NOMO-1 (cell line): ENCODE results near the gene STRA6.

ENCODE experiments used
- DNase-seq, 2 experiments: peaks; one replicate each; lab custom pipeline; 2025; ENCODE audit not compliant: unreplicated experiment in 2 of 2; lab: John Stamatoyannopoulos, UW

Gene STRA6

DNA sequence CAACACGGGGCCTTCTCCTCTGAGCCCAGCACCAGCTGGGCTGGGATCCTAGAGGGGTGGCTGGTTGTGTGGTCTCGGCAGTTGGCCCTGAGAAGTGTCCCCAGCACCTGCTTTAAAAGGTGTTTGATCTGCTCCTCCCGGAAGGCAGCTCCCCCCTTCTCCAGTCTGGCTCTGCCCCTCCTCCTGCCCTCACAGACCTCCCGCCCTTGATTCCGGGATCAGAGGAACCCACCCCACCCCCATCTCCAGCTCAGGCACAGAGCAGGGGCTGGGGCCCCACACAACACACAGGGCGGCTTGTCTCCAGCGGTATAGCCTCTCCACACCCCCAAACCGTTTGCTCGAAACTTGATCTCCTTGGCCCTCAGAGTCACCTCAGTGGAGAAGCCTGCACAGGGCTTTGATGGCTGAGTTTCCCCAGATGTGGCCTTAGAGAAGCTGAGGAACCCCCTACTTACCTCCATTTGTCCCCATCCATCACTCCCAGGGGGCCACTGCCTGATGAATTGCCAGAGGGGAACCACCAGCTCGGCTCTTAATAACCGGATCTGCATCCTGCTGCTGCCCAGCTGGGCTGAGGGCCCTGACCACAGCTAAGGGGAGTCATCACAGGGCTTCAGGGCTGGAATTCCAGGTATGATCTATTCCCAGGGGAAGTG lies 6.4 kb upstream of the STRA6 start:
- no peak for DNase-seq

DNA sequence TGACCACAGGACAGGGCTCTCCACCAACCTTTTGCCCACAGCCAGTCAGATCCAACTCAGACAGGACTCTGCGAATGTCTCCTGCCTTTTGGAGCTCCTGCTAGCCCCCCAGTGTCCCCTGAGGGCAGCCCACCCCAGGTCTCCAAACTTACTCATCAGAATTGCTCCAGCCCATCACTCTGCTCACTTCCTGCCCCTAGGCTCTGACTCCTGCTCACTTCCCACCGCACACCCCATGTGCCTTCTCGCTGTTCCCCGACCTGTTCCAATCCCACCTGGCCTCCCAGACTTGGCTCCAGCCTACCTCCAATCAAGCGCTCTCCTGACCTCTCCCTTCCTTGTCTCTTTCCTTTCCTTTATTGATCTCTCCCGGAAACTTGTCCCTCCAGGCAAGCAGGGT lies 5.9 kb upstream of the STRA6 start:
- no peak for DNase-seq

DNA sequence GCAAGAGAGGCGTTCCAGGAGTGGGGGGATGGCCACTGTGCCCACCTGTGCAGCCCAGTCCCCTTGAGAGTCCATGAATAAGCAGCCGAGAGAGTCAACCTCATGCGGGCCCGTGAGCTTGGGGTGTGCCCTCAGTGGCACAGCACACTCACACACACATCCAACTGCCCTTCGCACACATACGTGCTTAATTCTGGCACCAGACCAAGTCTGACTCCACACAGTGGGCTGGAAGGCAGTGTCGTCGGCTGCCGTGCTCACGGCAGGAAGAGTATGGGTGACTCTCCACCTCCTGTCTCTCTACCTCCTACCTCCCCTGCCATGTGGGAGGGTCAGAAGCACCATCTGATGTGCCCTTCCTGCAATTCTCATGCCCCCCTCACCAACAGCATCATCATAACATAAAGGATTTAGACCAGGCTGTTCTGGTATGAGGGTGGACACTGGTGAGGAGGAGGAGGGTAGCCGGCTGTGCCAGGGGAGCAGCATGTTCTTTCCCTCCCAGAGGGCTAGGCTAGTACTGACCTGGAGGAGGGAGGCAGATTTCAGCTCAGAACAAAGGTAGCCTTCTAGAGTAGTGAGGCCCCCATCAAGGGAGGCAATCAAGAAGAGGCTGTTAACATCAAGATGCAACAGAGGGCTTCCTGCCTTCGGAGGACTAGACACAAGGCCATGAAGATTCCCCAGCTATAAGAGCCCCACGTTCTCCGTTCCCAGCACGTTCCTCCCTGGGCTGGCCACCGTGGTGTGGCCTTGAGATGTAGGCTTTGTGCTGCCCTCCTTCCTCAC lies 5.3 kb upstream of the STRA6 start:
- no peak for DNase-seq

DNA sequence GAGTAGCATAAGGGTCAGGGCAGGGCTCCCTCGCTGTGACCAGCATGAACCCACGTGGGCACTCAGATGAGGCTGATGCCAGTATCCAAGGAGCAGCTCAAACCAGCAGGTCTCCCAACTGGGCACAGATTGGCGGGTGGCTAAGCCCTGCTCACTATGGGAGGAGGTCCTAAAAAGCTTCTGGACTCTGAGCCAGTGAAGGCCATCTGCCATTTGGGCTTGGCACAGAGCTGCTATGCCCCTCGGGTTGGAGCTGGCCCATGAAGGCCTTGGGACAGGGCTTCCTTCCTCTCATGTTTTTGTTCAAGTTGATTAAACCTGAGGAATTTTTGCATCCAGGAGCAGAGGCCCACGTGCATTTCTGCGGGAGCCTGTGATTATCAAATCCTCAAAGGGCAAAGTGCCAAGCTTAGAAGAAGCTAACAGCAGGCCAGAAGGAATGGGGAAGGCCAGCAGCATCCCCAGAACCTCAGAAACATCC lies 4.3 kb upstream of the STRA6 start:
- no peak for DNase-seq

DNA sequence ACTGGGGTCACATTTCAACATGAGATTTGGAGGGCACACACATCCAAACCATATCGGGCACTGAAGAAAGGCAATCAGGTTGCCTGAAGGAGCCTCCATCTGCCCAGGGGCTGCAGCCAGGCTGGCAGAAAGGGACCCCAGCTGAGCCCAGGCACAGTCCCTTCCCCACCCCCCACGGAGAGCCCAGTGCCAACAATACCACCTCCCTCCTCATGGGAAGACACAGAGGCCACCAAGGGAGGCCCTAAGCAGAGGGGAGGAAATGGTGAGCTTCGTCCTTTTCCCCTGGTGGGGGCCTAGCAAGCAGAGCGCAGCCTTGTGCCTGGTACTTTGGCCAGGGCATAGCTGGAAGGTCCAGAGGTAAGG lies 3.0 kb upstream of the STRA6 start:
- no peak for DNase-seq

DNA sequence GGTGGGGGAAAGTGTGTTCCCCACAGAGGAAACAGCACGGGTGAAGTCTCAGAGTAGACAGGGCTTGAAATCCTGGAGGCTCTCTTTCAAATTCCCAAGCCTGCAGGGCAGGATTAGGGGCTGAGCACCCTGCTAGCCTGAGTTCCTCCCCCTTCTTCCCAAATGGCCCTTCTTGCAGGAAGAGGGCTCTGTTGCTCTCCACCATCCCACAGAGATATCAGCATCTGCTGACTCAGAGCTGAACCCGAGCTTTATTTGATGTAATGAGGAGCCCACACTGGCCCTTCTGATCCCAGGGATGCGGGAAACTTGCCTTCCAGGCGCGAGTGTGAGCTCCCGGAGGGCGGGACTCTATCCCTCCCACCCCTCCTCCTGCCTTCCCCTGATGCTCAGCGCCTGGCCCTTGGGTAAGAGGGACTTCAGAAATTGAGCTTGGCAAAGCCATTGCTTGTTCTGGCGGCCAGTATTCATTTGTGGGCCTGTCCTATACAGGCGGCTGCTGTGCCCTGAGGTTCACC lies 1.4 kb upstream of the STRA6 start:
- DNase-seq: no peak

DNA sequence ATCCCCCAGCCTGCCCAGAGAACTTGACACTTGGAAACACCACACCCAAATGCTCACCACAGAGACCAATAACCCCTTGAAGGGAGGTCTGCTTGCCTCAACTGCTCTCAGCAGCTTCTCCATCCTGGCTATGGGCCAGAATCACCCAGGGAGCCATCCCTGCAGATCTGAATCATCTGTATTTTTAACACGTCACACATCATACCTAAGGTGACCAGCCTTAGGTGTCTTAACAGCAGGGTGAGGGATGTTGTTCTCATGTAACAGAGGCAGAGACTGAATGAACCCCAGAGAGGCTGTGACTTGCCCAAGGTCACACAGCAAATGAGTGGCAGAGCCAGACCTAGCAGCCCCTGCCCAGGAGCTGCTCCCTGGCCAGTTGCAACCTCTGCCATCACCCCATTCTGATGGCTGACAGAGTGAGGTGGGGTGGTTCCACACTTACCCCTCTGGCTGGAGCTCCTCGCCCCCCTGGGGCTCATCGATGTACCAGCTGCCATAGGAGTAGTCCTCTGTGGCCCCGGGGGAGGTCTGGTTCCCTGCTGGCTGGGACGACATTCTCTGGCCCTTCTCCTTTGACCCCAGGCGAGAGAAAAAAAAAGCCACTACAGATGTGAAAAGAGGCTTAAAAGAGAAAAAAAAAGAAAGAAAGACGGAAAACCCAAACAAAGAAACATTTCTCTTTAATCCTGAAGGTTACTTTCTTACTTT lies 722 bp downstream of the STRA6 start:
- DNase-seq: no peak

DNA sequence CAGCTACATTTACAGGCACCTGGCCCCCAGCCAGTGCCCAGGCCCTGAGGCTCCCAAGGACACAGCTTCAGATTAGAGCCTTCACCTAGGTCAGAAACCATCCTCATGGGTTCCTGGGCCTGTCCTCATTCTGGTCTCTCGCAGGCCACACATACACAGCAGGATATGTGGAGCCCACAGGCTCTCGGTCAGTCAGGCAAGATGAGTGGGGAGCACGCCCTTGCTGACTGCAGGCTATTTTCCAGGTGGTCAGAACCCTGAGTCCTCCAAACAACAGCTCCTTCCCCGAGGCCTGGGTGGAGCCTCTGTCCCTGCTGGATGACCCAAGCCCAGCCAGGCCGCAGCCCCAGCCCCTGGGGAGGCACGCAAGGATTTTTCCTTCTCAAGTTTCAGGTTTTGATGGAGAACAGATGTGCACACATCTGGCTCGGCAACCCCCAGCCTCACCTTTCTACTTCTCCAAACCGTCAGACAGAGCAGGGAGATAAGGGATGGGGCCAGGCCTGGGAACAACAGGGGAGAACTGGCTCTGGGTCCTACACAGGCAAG lies 1.6 kb downstream of the STRA6 start:
- DNase-seq: no peak

DNA sequence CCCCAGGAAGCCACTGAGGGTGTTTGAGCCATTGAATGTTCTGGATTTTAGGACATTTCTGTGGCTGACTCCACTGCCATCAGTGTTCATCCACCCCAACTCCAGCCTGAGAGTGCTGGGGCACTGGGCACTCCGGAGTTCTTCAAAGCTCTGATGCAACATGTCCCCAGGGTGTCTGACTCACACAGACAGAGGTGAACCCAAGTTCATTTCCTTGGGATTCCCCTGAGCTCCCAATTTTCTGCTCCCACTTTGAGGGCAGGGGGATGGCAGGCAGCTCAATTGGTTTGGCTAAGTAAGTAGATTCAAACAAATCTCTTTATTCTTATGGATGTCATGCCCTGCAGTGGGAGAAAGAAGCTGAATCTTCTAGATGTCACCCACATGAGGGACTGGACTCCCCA lies 2.2 kb downstream of the STRA6 start:
- no peak for DNase-seq

DNA sequence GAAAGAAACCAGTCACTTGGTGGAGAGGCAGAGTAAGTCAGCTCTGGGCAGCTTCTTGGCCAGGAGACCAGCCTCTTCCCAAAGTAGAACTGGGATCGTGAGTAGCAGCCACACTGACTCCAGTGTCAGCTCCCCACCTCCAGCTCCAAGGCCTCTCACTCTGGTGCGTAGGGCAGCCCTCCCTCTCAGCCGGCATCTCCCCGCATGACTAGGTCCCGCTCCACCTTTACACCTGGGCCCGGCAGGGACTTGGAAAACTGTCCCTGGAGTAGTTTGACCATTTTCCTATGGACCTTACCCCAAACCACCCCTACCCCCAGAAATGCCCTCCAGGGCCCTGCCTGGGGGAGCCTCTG lies 3.3 kb downstream of the STRA6 start:
- DNase-seq: no peak

DNA sequence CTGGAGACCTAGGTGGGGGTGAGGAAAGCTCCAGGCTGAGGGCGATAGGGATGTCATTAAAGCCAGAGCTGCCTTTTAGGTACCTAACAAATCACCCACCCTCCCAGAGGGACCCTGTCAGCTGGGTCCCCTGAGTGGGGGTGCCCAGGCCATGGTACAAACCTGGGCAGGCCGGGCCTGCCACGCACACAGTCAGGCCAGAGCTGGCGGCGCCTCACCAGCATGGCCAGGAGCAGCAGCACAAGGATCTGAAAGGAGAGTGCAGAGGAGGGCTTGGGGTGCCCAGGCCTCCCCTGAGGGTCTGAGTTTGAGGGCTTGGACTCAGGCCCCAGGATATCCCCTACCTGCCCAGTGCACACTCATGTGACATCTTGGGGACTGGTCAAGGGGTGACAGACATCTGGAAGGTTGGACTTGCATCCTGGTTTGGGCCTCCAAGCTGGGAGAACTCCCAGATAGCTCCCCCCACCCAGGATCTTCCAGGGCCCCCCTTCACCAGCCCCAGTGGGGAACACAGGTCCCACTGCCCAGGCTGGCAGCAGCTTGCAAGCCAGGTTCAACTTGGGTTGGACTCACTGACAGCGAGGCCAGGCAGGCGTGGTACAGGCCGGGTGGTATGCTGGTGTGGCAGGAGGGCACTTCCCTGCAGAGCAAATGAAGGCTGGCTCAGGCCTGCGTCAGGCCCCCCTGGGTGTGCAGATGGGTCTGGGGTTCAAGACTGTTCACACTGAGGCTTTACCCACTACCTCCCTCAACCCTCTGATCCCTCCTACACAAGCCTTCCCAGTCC lies 5.2 kb downstream of the STRA6 start:
- no peak for DNase-seq

DNA sequence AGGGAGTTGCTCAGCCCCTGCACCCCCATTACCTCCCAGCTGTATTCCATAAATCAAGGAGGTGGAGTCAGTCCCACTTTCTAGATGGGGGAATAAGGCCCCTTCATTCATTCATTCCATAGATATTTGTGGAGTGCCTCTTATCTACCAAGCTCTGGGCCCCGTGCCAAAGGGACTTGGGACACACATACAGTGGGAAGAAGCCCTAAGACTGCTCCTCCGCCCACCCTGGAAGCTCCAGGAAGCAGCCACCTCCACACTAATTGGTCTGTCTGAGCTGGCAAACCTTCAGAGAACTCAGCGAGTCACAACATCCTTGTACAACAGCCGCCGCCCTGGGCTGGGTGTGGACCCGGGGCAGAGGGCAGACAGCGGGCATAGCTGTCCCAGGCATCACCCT lies 6.4 kb downstream of the STRA6 start:
- no peak for DNase-seq

DNA sequence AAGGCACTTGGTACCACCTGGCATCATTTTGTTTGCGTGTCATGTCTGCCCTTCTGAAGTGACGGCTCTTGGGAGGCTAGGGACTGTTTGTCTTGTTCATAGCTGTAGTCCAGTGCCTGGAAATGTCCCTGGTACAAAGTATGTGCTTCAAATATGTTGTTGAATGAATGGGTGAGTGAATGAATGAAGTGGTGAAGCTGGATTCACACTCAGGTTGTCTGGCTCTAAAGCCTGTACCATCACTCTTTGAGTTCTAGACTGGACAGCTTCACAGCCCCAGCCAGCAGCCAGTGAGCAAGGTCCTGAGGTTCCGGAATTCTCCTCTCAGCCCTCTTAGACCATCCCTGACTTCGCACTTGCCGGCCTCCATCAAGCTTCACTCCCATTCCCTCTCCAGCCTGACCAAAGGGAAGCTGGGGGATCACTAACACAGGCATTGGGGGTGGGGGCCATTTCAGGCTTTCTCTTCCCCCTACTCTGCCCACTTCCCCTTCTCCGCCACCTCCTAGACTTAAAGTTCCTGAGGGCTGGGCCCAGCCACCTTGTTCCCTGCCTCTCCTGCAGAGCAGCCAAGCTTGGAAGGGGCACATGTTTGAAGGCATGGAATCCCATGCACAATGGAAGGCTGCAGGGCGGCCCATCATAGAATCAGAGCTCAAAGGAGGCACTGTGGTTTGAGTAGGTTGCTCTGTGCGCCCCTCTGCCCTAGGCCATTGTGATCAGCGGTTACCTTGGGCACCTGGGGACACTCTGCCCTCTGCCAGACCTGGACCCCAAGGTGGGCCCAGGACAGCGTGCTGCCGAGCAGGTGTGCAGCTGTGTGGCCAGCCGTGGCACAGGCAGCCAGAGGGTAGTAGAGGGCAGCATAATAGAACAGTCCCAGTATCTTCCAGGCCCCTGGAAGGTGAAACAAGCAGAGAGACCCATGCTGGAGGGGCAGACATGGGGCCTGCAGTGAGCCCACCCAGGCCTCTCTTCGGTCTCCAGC lies 7.7 kb downstream of the STRA6 start:
- DNase-seq: no peak

DNA sequence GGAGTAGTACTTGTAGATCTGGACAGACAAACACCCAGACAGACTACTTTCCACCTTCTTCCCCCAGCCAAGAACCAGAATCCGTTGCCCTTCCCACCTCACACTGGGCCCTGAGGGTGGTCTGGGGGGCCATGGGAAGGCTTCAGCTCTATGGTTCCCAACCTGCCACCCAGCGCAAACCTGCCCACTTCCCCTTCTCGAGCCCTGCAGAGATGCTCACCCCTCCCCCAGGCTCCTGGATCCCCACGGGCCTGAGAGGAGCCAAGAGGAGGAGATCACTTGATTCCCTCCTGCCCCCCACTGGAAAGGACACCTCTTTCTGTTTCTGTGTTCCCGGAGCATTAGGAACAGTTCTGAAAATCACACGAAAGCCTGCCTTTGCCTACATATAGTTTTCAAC lies 8.7 kb downstream of the STRA6 start:
- DNase-seq: no peak

DNA sequence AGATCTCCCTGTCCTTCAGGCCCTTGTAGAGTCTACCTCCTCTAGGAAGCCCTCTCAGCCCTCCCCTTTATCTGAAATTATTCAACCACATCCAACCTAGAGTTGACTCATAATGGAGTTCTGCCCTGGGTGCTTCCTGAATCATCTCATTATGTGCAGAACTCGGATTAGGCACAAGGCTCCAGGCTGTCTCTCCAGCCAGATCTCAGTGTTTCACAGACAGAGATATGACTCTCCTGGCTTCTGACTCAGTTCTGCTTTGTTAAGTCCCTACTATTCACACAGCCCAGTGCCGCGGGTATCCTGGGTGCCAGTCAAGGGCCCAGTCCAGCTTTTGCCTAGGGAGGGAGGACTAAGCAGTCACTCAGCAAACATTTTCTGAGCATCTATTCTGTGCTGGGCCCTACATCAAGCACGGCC lies 9.3 kb downstream of the STRA6 start:
- no peak for DNase-seq

DNA sequence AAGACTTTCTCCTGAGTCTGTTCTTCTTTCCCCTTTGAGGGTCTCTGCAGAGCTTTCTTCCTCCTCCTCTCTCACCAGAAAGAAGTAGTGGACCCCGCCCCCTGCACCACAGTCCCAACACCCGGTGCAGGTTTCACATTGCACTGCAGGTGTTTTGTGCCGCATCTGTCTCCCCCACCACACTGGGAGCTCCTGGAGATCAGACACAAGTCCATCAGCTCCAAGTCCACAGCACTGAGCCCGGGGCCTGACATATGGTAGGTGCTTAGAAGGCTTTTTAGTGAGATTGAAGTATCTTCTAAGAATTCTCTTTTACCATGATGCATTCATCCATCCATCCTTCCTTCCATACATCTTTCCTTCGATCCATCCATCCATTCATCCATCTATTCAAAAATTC lies 9.8 kb downstream of the STRA6 start:
- DNase-seq: no peak

DNA sequence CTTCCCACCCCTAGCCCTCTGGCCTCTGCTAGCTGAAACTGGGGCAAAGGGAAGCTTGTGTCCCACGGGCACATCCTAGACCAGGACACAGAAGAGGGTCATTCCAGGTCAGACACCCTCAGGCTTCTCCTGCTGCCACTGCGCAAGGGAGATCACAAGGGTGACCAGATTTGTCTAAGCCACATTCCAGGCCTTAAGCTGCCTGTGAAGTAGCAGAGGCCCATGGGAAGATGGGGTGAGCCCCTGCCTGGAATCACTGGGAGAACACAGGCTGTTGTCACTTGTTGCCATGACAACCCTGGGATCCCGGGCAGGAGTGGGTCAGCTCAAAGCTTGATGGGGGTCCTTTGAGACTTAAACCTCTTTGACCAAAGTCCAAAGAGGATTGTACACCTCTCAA lies 10.8 kb downstream of the STRA6 start:
- no peak for DNase-seq

DNA sequence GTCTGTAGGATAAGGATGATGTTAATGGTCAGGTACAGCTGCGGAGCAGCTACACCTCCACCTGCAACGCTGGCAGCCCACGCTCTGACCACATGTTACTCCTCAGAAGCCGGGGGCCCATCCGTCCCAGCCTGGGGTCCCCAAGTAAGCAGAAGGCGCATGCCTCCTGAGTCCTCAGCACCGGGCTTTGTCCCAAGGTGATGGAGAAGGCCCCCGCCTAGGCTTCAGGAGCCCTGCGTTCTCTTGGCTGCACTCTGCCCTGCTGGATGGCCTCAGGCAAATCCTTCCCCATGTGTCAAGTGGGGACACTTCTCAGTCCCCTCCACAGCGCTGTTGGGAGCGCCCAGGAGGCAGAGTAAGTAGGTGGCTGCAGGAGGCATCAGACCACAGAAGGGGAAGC lies 14.4 kb downstream of the STRA6 start:
- DNase-seq: no peak

DNA sequence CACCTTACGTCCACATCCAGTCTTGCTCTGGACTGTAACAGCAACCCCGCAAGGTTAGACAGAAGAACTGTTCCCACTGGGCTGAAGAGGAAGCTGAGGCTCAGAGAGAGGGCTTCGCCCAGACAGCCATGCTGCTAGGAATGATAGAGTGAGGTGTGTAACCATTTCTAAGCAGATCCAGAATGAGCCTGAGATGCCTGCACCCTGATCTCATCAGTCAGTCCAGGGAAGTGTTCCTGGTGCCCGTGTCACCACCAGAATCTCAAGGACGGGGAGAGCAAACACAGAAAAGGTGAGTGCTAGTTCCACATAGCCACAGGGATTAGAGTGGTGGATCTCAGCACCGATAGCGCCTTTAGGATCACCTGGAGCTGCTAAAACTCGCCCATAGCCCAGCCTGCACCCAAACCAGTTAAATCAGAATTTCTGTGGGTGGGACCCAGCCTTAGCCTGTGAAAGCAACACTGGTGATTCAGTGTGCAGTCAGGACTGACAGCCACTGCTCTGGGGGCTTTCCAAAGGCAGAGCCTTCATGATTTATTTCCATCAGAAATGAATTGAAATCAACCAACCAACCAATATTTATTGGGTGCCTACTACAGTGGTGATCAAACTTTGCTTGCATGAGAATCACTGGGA lies 16.8 kb downstream of the STRA6 start:
- DNase-seq: no peak
